H1 (cell line): ENCODE measurements around the gene ADH4. TPM values are rescaled to one million over a fixed set of nuclear protein-coding genes. Genes with fewer than 3 reads are reported as not detected.

Source experiments
- MAFK ChIP-seq: IDR thresholded peaks from 2 replicates; pipeline ENCODE4 v1.6.1; 2012; ENCODE audit warnings: low read depth, mild to moderate bottlenecking, improper control_type of control experiment, low read length
- polyA plus RNA-seq, 7 experiments: library from polyadenylated mRNA; depleted of rRNA in 3 of 7; stranded (reverse) in 5 of 7; unstranded in 2 of 7; fragments of >200 nt in 5 of 7; fragments of 200-250 nt in 2 of 7; gene quantifications; 1 replicate in 5 of 7; 2 replicates in 1 of 7; 4 replicates in 1 of 7; pipeline versions ENCODE4 v1.2.1 to v1.2.3, GENCODE V29; 2011 to 2013; ENCODE audit warnings: missing spikeins in 2 of 7, mixed read lengths in 2 of 7
- total RNA-seq: library from RNA; stranded (reverse); fragmentation: NEBNext Ultra II Directional; extraction: Animal tissue kit (Norgen Biotek cat#: 25700); gene quantifications from 2 replicates; pipeline ENCODE4 v1.2.1, GENCODE V29; 2021
- TF ChIP-seq, protein P1 (sequence below): fragments of 300-600 bp; sonication (generic); IDR thresholded peaks from 2 replicates; pipeline ENCODE4 v1.7.1; 2012; ENCODE audit warnings: low read length, moderate library complexity, mild to moderate bottlenecking, inconsistent platforms; ENCODE audit not compliant: insufficient replicate concordance

Gene ADH4
- total and polyA plus RNA-seq, 2 of the 8 experiments (the other 6 are each of a cell fraction or from before 2014, with no cell fraction given): not detected

- TF ChIP-seq, protein P1, sequence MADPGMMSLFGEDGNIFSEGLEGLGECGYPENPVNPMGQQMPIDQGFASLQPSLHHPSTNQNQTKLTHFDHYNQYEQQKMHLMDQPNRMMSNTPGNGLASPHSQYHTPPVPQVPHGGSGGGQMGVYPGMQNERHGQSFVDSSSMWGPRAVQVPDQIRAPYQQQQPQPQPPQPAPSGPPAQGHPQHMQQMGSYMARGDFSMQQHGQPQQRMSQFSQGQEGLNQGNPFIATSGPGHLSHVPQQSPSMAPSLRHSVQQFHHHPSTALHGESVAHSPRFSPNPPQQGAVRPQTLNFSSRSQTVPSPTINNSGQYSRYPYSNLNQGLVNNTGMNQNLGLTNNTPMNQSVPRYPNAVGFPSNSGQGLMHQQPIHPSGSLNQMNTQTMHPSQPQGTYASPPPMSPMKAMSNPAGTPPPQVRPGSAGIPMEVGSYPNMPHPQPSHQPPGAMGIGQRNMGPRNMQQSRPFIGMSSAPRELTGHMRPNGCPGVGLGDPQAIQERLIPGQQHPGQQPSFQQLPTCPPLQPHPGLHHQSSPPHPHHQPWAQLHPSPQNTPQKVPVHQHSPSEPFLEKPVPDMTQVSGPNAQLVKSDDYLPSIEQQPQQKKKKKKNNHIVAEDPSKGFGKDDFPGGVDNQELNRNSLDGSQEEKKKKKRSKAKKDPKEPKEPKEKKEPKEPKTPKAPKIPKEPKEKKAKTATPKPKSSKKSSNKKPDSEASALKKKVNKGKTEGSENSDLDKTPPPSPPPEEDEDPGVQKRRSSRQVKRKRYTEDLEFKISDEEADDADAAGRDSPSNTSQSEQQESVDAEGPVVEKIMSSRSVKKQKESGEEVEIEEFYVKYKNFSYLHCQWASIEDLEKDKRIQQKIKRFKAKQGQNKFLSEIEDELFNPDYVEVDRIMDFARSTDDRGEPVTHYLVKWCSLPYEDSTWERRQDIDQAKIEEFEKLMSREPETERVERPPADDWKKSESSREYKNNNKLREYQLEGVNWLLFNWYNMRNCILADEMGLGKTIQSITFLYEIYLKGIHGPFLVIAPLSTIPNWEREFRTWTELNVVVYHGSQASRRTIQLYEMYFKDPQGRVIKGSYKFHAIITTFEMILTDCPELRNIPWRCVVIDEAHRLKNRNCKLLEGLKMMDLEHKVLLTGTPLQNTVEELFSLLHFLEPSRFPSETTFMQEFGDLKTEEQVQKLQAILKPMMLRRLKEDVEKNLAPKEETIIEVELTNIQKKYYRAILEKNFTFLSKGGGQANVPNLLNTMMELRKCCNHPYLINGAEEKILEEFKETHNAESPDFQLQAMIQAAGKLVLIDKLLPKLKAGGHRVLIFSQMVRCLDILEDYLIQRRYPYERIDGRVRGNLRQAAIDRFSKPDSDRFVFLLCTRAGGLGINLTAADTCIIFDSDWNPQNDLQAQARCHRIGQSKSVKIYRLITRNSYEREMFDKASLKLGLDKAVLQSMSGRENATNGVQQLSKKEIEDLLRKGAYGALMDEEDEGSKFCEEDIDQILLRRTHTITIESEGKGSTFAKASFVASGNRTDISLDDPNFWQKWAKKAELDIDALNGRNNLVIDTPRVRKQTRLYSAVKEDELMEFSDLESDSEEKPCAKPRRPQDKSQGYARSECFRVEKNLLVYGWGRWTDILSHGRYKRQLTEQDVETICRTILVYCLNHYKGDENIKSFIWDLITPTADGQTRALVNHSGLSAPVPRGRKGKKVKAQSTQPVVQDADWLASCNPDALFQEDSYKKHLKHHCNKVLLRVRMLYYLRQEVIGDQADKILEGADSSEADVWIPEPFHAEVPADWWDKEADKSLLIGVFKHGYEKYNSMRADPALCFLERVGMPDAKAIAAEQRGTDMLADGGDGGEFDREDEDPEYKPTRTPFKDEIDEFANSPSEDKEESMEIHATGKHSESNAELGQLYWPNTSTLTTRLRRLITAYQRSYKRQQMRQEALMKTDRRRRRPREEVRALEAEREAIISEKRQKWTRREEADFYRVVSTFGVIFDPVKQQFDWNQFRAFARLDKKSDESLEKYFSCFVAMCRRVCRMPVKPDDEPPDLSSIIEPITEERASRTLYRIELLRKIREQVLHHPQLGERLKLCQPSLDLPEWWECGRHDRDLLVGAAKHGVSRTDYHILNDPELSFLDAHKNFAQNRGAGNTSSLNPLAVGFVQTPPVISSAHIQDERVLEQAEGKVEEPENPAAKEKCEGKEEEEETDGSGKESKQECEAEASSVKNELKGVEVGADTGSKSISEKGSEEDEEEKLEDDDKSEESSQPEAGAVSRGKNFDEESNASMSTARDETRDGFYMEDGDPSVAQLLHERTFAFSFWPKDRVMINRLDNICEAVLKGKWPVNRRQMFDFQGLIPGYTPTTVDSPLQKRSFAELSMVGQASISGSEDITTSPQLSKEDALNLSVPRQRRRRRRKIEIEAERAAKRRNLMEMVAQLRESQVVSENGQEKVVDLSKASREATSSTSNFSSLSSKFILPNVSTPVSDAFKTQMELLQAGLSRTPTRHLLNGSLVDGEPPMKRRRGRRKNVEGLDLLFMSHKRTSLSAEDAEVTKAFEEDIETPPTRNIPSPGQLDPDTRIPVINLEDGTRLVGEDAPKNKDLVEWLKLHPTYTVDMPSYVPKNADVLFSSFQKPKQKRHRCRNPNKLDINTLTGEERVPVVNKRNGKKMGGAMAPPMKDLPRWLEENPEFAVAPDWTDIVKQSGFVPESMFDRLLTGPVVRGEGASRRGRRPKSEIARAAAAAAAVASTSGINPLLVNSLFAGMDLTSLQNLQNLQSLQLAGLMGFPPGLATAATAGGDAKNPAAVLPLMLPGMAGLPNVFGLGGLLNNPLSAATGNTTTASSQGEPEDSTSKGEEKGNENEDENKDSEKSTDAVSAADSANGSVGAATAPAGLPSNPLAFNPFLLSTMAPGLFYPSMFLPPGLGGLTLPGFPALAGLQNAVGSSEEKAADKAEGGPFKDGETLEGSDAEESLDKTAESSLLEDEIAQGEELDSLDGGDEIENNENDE: no peak
- 0 out of 2 replicates have a peak, but pooled peaks have one; percentile 1 for TF ChIP-seq MAFK
These were observed 65.0 kb downstream of the ADH4 start (continued) for GRCh38 chr4:99078931-99079624.
